ENCODE measurements around the gene INSIG1.

DNA sequence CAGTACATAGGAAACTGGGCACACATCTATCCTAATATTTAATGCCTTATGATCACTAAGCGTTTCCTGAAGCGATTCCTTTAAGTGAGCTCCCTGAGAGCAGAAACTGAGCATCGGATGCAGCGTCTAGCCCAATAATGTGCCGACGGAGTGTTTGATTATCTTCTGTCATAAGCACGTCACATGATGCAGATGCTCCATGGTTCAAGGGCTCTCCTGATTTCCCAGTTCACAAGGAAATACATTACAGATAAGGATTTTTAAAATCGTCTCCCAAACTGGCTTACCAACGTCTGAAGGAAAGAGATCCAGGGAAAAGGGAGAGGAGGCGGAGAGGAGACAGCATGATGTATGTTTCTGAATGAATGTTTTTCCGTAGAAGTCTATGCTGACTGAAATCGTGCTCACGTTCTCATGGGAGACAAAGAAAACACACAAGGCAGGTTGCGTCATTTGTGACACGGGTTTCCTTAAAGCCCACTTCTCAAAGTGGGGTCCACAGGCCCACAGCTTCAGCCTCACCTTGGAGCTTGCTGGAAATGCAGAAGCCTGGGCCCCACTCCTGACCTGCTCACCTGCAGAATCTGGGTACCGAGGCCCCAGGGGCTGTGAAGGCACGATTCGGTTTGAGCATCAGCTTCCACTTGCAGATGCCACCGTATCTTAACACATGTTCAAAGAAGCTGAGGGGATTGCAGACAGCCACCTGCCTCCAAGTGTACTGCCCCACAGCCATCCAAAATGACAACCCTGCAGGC, 21.5 kb upstream of the INSIG1 start:
- TF ChIP-seq, protein P1, sequence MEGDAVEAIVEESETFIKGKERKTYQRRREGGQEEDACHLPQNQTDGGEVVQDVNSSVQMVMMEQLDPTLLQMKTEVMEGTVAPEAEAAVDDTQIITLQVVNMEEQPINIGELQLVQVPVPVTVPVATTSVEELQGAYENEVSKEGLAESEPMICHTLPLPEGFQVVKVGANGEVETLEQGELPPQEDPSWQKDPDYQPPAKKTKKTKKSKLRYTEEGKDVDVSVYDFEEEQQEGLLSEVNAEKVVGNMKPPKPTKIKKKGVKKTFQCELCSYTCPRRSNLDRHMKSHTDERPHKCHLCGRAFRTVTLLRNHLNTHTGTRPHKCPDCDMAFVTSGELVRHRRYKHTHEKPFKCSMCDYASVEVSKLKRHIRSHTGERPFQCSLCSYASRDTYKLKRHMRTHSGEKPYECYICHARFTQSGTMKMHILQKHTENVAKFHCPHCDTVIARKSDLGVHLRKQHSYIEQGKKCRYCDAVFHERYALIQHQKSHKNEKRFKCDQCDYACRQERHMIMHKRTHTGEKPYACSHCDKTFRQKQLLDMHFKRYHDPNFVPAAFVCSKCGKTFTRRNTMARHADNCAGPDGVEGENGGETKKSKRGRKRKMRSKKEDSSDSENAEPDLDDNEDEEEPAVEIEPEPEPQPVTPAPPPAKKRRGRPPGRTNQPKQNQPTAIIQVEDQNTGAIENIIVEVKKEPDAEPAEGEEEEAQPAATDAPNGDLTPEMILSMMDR (conservative IDR thresholded peaks at IDR 0.05; ENCODE audit: low read depth, low read length), result no peak
- TF ChIP-seq EZH2 (IDR thresholded peaks at IDR 0.05; ENCODE audit: borderline replicate concordance, low read depth, low read length, poor library complexity, severe bottlenecking), result no peak
